ENCODE results near the gene NES.

The NES gene

GRCh38 chr1:156657741-156658319, 19.4 kb downstream of the NES start:
- Histone ChIP-seq H3K4me3 (ENCODE audit: low read depth, low read length) (no peak overlapping the region), H3K27me3 (replicated peaks) (peaks cover 9% of the 10 kb centered on the region), H3K27ac (no peak overlapping the region), H3K36me3 (replicated peaks) (no peaks in the 10 kb centered on the region)
- no peak for DNase-seq
- in situ Hi-C loops (cut with HindIII; ENCODE audit: low pct_ligation_motif_present, low sequenced_read_pairs): no loop called here
- no peak for TF ChIP-seq CTCF (IDR thresholded peaks at IDR 0.05; ENCODE audit: low read depth, low read length, missing control alignments)

GRCh38 chr1:156656806-156657740, 20.1 kb downstream of the NES start:
- H3K27ac ChIP-seq: no peak overlapping the region
- TF ChIP-seq CTCF (IDR thresholded peaks at IDR 0.05; ENCODE audit: low read depth, low read length, missing control alignments): peak; percentile 99
- peaks cover 9% of the 10 kb centered on the region for H3K27me3 ChIP-seq (replicated peaks)
- H3K36me3 ChIP-seq (replicated peaks): no peaks in the 10 kb centered on the region
- peak overlapping the region; percentile 15 for H3K4me3 ChIP-seq (ENCODE audit: low read depth, low read length)
- in situ Hi-C loops (cut with HindIII; ENCODE audit: low pct_ligation_motif_present, low sequenced_read_pairs): no loop called here
- DNase-seq: peak; percentile 55

GRCh38 chr1:156655904-156656516, 21.2 kb downstream of the NES start:
- TF ChIP-seq CTCF (IDR thresholded peaks at IDR 0.05; ENCODE audit: low read depth, low read length, missing control alignments): no peak
- Histone ChIP-seq H3K27ac (no peak overlapping the region), H3K4me3 (ENCODE audit: low read depth, low read length) (no peak overlapping the region), H3K36me3 (replicated peaks) (no peaks in the 10 kb centered on the region), H3K27me3 (replicated peaks) (peaks cover 9% of the 10 kb centered on the region)
- DNase-seq: no peak
- in situ Hi-C loops (cut with HindIII; ENCODE audit: low pct_ligation_motif_present, low sequenced_read_pairs): no loop called here

- H3K36me3 ChIP-seq (replicated peaks): no peaks in the 10 kb centered on the region
- H3K4me3 ChIP-seq (ENCODE audit: low read depth, low read length): no peak overlapping the region
- no peak overlapping the region for H3K27ac ChIP-seq
- DNase-seq: no peak
- in situ Hi-C loops (cut with HindIII; ENCODE audit: low pct_ligation_motif_present, low sequenced_read_pairs): no loop called here
- TF ChIP-seq CTCF (IDR thresholded peaks at IDR 0.05; ENCODE audit: low read depth, low read length, missing control alignments): no peak
- peaks cover 13% of the 10 kb centered on the region for H3K27me3 ChIP-seq (replicated peaks)
These were observed 21.9 kb downstream of the NES start for GRCh38 chr1:156655151-156655903.

- Histone ChIP-seq H3K36me3 (replicated peaks) (no peaks in the 10 kb centered on the region), H3K27me3 (replicated peaks) (peaks cover 13% of the 10 kb centered on the region), H3K27ac (no peak overlapping the region), H3K4me3 (ENCODE audit: low read depth, low read length) (no peak overlapping the region)
- DNase-seq: no peak
- in situ Hi-C loops (cut with HindIII; ENCODE audit: low pct_ligation_motif_present, low sequenced_read_pairs): no loop called here
- no peak for TF ChIP-seq CTCF (IDR thresholded peaks at IDR 0.05; ENCODE audit: low read depth, low read length, missing control alignments)
These were observed 22.5 kb downstream of the NES start for GRCh38 chr1:156654700-156655099.
